NOMO-1 treated with DMSO at 0.1 percent for 48 hours (cell line): ENCODE results near the gene B3GALT2.
"Not testable (repeated sequence)": the region's sequence is repeated elsewhere in the genome, so short reads cannot be mapped to it uniquely, and the experiment has no call there.

ENCODE experiments used
- DNase-seq: peaks from one replicate; lab custom pipeline; 2025; ENCODE audit not compliant: unreplicated experiment; lab: John Stamatoyannopoulos, UW

Gene B3GALT2

GRCh38 chr1:193185901-193186731 lies at the start of gene B3GALT2:
TSS of gene B3GALT2 (minus strand) at chr1:193186613. CDS start at chr1:193181562, 5,051 bp downstream.
- DNase-seq: no peak

- no peak for DNase-seq
Measured at GRCh38 chr1:193234530-193234929, 48.1 kb upstream of the B3GALT2 start.

- DNase-seq: not testable (repeated sequence)
Measured at GRCh38 chr1:193231146-193231545, 44.7 kb upstream of the B3GALT2 start.

- no peak for DNase-seq
Measured at GRCh38 chr1:193229136-193229535, 42.7 kb upstream of the B3GALT2 start.

GRCh38 chr1:193222056-193222615 lies 35.7 kb upstream of the B3GALT2 start:
- DNase-seq: no peak

- no peak for DNase-seq
Measured at GRCh38 chr1:193221651-193222050, 35.2 kb upstream of the B3GALT2 start.

GRCh38 chr1:193219391-193219790 lies 33.0 kb upstream of the B3GALT2 start:
- DNase-seq: no peak

- DNase-seq: no peak
Measured at GRCh38 chr1:193216920-193217319, 30.5 kb upstream of the B3GALT2 start.

GRCh38 chr1:193213998-193214397 lies 27.6 kb upstream of the B3GALT2 start:
- no peak for DNase-seq

GRCh38 chr1:193212637-193213036 lies 26.2 kb upstream of the B3GALT2 start:
- no peak for DNase-seq

- DNase-seq: no peak
Measured at GRCh38 chr1:193211539-193211938, 25.1 kb upstream of the B3GALT2 start.

- no peak for DNase-seq
Measured at GRCh38 chr1:193210996-193211395, 24.6 kb upstream of the B3GALT2 start.

GRCh38 chr1:193201021-193201420 lies 14.6 kb upstream of the B3GALT2 start:
- no peak for DNase-seq

- no peak for DNase-seq
Measured at GRCh38 chr1:193199940-193200339, 13.5 kb upstream of the B3GALT2 start.

GRCh38 chr1:193192586-193192985 lies 6.2 kb upstream of the B3GALT2 start:
- no peak for DNase-seq

GRCh38 chr1:193190096-193190744 lies 3.8 kb upstream of the B3GALT2 start:
- peak; percentile 8 for DNase-seq

GRCh38 chr1:193189442-193190095 lies 3.2 kb upstream of the B3GALT2 start:
- no peak for DNase-seq

GRCh38 chr1:193188915-193189314 lies 2.5 kb upstream of the B3GALT2 start:
- not testable (repeated sequence) for DNase-seq

- DNase-seq: no peak
Measured at GRCh38 chr1:193187114-193187513, 701 bp upstream of the B3GALT2 start.

- no peak for DNase-seq
Measured at GRCh38 chr1:193185211-193185610, 1.2 kb downstream of the B3GALT2 start.

GRCh38 chr1:193184776-193185175 lies 1.6 kb downstream of the B3GALT2 start:
- DNase-seq: no peak
